ENCODE results near the gene ZER1.
"Not testable (repeated sequence)": the region's sequence is repeated elsewhere in the genome, so short reads cannot be mapped to it uniquely, and the experiment has no call there.

ZER1 gene

DNA sequence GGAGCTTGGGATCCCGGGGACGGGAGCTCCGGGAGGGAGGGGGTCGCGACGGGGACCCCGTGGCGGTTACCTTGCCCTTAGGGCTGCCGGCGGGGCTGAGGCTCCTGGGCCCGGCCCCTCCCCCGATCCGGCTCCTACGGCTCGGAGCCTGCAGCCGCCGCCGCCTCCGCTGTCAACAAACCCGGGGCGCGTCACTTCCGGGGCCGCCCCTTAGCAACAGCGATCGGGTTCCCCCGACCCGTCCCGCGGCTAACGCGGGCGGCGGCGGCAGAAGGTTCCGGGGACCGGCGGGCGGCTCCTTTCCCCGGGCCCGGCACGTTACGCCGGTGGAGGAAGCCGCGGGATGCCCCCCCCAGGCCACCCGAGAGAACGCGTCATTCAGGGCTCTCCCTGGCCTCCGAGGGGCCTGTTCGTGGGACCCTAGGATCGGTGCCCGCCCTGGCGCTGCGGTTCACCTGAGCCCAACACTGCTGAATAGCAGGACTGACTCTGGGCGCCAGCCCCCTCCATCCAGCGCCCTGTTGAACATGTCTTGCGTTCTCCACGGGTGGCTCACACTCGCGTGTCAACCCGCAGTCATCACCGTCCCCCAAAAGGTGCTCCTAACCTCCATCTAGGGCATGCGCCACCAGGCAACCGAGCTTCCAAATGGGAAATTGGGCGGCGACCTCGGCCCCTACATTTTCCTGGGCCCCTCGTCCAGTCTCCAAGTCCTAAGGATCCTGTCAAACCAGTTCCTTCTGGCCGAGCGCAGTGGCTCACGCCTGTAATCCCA, at the start of gene ZER1:
Gene ZER1, minus strand, starts transcription at position 183 of the 775 bp plus-strand sequence. CDS start 16,362 bp downstream, outside the sequence.
- peak; percentile 87 to 89 for DNase-seq (ENCODE audit: low read depth in 2 of 2, low spot score in 1 of 2)

DNA sequence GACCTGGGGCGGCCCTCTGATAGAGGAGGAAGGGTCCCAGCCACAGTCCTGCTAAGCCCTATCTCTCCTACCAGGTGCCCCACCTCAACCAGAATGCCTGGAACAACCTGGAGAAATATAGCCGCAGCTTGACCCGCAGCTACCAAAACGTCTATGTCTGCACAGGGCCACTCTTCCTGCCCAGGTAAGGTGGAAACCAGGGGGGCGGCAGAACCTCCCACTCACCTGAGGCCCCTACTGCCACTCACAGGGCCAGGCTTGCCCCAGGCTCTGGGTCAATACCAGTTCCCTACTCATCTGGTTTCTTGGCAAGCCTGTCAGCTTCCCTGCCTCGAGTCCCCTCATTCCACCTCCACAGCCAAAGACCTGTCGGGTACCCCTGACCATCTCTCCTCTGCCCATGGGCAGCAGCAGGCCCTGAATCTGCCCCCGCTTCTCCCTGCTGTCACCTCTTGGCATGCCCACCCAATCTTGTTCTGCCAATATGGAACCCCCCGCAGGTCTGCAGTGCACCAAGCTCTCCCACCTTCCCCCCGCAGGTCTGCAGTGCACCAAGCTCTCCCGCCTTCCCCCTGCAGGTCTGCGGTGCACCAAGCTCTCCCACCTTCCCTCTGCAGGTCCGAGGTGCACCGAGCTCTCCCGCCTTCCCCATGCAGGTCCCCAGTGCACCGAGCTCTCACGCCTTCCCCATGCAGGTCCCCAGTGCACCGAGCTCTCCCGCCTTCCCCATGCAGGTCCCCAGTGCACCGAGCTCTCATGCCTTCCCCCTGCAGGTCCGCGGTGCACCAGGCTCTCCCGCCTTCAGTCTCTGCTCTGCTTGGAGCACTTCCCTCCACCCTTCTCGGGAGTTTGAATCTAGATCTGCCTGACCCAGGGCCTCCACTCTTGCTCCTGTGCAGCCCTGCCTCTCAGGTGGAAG, 49.2 kb upstream of the ZER1 start:
- DNase-seq (ENCODE audit: low read depth in 2 of 2, low spot score in 1 of 2): no peak

DNA sequence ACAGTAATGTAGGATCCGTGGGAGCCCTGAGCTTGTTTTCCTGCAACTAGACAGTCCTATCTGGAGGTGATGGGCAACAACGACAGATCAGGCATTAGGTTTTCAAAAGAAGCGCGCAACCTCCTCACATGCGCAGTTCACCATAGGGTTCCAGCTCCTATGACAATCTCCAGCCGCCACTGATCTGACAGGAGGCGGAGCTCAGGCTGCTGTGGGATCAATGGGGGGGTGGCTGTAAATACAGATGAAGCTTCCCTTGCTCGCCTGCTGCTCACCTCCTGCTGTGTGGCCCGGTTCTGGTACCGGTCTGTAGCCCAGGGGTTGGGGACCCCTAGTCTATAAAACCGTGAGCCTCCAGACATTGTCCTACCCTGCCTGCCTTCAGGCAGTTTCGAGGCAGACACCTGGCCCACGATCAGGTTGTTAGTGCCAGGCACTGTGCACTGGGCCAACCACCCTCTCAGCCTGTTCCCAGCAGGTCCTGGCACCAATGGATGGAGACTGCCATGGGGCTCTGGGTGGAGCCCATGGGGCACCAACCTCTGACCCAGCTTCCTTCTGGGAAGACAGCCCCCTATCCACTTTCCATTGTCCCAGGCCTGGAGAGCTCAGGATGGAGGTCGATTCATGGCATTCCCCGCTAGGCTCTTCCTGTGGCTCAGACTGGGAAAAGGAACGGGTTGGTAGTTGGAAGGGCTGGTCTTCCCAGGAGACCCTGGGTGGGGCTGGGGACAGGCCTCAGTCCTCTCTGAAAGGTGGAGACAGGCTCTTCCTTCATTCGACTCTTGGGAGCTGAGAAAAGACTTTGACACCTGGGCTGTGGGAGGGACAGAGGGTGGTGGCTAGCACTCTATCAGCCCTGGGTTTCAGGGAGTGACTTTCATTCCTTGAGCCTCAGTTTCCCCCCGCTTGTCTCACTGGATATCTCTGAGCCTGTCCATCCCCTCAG, 48.3 kb upstream of the ZER1 start:
- no peak for DNase-seq (ENCODE audit: low read depth in 2 of 2, low spot score in 1 of 2)

DNA sequence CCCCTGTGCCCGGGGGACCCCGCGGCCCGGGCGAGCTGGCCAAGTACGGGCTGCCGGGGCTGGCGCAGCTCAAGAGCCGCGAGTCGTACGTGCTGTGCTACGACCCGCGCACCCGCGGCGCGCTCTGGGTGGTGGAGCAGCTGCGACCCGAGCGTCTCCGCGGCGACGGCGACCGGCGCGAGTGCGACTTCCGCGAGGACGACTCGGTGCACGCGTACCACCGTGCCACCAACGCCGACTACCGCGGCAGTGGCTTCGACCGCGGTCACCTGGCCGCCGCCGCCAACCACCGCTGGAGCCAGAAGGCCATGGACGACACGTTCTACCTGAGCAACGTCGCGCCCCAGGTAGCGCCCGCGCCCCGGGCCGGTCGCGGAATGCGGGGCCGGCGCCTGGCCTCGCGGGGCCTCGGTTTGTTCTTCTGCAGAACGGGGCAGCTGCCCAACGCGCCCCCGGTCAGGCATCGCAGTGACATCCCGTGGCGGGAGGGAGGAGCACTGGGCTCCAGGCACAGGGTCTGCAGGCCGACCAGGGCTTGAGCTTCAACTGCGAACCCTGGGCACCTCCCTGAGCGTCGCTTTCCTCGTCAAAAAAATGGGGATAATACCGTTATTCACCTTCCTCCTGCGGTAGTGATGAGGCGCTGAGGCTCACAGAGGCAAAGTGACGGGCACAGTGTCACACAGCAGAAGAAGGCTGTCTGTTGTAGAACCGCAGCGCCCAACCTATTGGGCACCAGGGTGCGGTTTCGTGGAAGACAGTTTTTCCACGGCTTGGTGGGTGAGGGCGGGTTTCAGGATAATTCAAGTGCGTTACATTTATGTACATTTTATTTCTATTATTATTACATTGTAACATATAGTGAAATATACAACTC, 47.4 kb upstream of the ZER1 start:
- DNase-seq (ENCODE audit: low read depth in 2 of 2, low spot score in 1 of 2): peak in 1 of 2 donors; percentile 9

DNA sequence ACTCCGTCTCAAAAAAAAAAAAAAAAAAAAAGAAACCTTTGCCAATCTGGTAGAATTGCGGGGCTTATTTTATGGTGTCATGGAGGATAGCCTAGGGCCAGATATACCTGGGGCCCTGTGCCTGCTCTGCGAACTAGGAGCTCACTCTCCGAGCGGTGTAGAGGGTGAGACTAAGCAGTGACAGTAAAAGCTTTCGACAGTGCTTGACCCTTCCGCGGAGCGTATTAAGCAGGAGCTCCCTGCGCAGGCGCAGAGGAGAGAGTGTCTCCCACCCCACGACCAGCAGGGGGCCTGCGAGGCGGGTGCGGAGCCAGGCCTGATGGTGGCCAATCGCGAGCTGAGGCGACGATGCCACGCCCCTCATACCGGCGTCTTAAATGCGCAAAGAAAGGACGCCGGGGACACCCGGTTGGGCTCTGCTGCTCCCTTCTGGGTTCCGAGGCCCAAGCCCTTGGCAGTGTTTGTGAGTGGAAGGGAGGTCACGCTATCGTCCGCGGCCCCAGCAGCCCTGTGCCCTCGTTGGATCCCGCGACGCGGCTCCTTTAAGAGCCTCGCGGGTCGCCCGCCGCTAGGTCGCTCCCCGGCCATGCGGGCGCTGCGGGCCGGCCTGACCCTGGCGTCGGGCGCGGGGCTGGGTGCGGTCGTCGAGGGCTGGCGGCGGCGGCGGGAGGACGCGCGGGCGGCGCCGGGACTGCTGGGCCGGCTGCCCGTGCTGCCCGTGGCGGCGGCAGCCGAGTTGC, 46.5 kb upstream of the ZER1 start, which contains the start of gene ENDOG:
Gene ENDOG, plus strand, starts transcription at position 402 of the 740 bp plus-strand sequence. Its CDS starts 185 bp downstream, at position 587.
- peak; percentile 94 to 95 for DNase-seq (ENCODE audit: low read depth in 2 of 2, low spot score in 1 of 2)

DNA sequence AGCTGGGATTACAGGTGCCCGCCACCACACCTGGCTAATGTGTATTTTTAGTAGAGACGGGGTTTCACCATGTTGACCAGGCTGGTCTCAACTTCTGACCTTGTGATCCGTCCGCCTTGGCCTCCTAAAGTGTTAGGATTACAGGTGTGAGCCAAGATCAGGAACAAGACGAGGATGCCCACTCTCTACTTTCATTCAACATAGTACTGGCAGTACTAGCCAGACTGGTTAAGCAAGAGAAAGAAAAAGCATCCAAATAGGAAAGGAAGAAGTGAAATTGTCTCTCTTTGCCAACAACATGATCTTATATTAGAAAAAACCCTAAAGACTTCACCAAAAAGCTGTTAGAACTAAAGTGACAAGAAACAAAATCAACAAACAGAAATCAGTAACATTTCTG, 39.1 kb upstream of the ZER1 start:
- DNase-seq (ENCODE audit: low read depth in 2 of 2, low spot score in 1 of 2): no peak

DNA sequence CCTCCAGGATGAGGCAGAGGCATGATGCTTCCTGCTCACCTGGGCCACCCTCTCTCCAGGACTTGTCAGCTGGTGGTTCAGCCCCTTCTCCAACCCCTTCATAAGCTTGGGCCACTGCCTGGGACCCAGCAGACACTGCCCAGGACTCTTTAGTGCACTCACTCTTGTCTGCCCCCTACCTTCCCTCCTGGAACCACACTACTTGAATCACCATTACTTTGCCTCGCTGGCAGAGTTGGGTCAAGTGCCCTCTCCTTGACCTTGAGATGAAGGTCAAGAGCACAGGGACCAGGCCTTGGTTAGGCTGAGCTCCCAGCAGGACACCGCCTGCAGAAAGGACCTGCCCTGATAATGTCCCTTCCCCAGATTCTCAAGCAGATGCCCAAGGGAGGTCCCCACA, 38.1 kb upstream of the ZER1 start:
- no peak for DNase-seq (ENCODE audit: low read depth in 2 of 2, low spot score in 1 of 2)

DNA sequence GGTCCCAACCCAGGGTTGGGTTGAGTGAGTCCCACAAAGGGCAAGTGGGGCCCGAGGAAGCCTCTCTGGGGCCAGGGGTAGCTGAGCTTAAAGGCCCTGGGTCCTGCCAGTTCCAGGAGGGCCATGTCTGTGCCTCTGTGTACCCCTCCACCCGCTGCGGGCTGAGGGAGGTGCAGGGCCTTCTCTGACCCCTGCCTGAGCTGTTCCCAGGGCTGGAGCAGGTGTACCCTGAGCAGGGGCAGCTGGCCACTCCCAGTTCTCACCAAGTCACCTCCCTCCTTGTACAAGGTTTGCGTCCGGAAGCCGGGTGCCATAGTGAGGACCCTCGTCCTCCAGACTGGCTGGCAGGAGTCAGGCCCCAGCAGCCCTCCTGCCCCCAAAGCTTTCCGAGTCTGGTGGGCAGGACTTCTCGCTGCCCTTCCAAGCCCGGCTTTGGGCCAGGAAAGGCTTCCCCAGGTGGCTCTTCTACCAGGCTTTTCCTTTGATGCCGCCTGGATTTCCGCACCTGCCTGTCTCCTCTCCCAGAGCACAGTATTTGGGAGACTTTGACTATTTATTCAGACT, 37.4 kb upstream of the ZER1 start:
- no peak for DNase-seq (ENCODE audit: low read depth in 2 of 2, low spot score in 1 of 2)

DNA sequence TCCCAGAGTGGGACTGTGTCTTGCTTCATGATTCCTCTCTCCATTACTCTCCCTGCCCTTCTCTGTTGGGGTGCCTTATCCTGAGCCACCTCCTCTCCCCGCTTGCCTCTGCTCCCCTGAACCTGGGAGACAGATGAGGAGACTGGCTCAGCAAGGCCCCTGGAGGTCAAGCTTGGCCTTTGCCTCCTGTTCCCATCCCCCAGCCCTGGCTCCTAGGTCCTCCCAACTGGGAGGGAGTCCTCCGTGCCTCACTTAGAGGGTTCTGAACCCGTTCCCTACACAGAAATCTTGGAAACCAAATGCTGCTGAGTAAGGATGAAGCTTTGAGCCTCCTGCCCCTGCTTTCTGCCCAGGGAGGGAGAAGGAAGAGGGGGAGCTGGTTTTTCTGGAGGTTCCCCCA, 36.8 kb upstream of the ZER1 start:
- no peak for DNase-seq (ENCODE audit: low read depth in 2 of 2, low spot score in 1 of 2)

DNA sequence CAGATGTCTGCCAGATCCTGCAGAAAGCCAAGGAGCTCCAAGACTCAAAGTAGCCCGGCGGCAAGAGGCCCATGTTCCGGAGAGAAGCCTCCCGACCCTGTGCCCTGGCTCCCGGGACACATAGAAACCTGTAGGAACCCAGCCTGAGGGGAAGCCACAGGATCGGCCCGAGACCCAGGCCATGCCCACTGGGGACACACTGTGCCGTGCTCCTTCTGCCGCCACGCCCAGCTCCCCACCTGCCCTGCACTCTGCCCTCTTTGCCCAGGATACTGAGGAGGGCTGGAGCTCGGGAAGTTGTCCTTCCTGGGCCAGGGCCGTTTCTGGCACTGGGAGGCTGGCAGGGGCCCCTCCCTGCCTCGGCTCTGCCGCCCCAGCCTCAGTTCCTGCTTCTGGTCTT, 36.1 kb upstream of the ZER1 start:
- DNase-seq (ENCODE audit: low read depth in 2 of 2, low spot score in 1 of 2): no peak

DNA sequence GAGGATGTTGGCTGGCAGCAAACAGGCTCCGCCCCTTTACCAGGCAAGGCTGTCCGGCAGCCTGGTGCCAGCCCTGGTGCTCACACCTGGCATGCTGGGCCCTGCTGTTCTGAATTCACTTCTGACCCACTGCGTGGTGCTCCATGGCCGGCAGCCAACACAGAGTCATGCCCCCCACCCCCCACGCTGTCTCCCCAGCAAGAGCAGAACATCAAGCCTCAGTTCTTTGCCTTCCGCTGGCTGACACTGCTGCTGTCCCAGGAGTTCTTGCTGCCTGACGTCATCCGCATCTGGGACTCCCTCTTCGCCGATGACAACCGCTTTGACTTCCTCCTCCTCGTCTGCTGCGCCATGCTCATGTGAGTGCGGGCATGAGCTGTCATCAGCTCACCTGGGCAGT, 33.9 kb upstream of the ZER1 start:
- no peak for DNase-seq (ENCODE audit: low read depth in 2 of 2, low spot score in 1 of 2)

DNA sequence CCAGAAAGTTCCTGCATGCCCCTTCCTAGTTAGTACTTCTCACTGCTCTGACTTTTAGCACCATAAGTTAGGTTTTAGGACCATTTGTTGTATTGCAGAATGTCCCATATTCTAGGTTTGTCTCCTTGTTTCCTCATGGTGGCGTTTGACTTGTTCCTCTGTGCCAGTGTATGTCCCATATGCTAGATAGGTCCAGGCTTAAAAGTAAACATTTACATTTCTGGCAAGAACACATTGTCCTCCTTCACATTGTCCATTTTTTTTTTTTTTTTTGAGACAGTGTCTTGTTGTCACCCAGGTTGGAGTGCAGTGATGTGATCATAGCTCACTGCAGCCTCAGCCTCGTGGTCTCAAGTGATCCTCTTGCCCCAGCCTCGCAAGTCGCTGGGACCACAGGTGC, 30.8 kb upstream of the ZER1 start:
- DNase-seq (ENCODE audit: low read depth in 2 of 2, low spot score in 1 of 2): no peak

DNA sequence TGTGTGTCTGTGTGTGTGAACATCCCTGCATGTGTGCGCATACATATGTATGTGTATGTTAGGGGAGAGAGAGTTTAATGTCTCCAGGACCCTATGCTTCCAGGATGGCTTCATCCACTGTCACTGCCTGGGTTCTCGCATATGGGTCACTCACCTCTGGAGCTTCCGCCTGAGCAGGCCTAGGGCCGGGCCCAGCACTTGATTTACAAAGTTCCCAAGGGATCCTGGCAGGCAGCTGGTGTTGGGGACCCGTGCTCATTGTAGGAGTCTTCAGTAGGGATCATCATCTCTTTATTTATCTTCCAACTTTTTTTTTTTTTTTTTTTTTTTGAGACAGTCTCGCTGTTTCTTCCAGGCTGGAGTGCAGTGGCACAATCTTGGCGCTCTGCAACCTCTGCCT, 28.3 kb upstream of the ZER1 start:
- no peak for DNase-seq (ENCODE audit: low read depth in 2 of 2, low spot score in 1 of 2)

DNA sequence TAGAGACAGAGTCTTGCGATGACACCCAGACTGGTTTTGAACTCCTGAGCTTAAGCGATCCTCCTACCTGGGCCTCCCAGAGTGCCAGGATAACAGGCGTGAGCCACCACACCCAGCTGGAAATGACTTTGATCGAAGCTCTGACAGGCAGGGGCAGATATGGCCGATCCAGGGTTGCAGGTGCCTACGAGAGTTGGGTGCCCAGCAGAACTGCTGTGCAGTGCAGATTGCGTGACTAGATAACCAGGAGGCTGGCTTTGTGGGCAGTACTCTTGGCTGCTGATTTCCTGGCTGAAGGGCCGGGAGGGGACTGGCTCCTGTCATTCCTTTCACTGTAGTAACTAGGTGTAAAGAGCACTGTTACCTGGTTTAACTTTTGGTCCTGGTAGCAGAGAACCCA, 27.2 kb upstream of the ZER1 start:
- no peak for DNase-seq (ENCODE audit: low read depth in 2 of 2, low spot score in 1 of 2)

DNA sequence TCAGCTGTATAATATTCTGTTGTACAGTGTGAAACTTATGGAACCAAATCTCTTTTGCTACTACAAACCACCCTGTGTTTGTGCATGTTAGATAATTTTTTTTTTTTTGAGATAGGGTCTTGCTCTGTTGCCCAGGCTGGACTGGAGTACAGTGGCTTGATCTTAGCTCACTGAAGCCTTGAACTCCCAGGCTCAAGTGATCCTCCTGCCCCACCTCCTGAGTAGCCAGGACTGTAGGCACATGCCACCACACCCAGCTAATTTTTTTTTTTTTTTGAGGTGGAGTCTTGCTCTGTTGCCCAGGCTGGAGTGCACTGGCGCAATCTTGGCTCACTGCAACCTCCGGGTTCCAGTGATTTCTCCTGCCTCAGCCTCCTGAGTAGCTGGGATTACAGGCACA, 23.2 kb upstream of the ZER1 start:
- not testable (repeated sequence) for DNase-seq (ENCODE audit: low read depth in 2 of 2, low spot score in 1 of 2)

DNA sequence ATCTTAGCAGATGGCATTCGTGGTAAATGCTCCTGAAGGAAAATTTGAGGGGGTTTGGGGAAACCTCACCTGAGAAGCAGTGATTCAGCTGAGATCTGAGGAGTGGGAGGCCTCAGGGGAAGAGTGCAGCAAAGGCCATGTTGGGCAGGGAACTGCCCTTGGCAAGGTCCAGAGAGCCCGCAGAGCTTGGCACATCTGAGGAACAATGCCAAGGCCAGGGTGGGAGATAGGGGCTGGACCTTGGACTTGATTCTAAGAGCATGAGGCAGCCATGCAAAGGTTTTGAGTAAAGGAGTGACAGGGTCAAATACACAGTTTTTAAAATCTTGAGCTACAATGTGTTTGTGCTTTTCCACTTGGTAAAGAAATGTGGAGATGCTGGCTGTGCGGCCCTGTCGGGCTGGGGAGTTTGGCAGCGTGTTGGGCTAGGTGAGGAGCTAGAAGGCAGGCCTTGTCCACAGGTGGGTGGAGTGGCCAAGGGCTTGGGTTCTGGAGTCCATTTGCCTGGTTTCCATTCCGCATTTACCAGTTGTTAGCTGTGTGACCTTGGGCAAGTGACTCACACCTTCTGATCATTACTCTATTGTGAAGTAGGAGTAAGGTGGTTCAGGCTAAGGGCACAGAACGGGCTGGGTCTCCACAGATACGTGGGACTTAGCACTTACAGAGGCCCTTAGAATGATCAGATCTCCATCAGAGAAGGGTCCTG, 21.4 kb upstream of the ZER1 start:
- no peak for DNase-seq (ENCODE audit: low read depth in 2 of 2, low spot score in 1 of 2)

DNA sequence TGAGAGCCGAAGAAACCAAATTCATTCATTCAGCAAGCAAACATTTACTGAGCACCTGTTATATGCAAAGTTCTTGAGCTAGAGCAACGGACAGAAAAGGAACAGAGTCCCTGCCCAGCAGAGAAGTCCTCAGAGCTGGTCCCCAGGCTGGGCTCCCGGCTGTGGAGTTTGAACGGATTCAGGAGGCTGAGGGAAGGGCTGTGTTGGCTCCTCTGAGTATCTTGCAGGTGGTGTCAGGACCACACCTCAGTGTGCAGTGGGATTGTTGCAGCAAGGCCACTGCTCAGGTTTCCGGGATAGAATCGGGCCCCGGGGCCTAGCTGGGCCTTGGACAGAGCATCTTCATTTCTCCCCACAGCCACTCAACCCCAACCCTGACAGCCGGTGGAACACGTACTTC, 20.4 kb upstream of the ZER1 start:
- no peak for DNase-seq (ENCODE audit: low read depth in 2 of 2, low spot score in 1 of 2)

DNA sequence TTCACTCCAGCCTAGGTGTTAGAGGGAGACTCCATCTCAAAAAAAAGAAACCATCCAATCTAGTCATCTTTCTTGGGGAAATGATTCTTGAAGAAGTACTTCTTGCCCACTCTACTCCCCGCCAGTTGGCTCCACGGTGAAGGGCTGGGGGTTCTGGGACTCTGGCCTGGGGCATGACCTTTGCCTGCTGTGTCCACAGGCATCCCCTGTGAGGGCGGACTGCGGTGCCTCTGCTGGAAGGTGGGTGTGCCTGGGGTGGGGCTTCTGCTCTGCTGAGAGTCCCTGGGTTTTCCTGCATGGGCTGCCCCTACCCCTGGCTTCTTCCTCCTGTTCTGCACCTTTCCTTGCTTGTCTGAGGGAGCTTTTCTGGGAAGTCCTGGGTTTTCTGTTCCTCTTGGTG, 18.8 kb upstream of the ZER1 start:
- no peak for DNase-seq (ENCODE audit: low read depth in 2 of 2, low spot score in 1 of 2)
